Gastroesophageal sphincter (tissue), 3 donors: ENCODE measurements around the gene SSH2.

Experiments used
- POLR2AphosphoS5 ChIP-seq: sonication (generic); formaldehyde crosslinking; IDR thresholded peaks from one replicate; pipeline ENCODE4 v1.6.1; 2017; ENCODE audit warnings: antibody characterized with exemption
- TF ChIP-seq, protein P1 (sequence below), 4 experiments: fragments of 200-600 bp in 2 of 4; fragments of 450-650 bp in 2 of 4; sonication (generic) in 1 of 4; IDR thresholded peaks; one replicate each; pipeline ENCODE4 v1.5.1; 2017 to 2019; ENCODE audit warnings: antibody characterized with exemption in 4 of 4, mild to moderate bottlenecking in 2 of 4, moderate library complexity in 2 of 4

DNA sequence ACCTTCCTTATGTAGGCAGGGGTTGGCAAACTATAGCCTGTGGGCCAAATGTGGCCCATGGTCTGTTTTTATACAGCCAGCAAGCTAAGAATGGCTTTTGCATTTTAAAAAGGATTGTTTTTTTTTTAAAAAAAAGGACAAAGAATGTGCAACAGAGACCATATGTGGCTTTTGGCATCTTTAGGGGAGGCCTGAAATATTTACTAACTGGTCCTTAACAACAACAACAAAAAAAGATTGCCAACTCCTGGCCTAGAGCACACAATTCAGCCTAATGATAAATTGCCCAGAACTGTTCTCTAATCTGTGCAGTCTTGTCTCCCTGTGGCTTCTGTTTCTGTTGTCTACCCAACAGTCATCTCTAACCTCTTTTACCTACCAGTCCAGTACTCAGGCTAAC, 67.1 kb downstream of the SSH2 start:
- no peak for TF ChIP-seq POLR2AphosphoS5
- TF ChIP-seq, protein P1, sequence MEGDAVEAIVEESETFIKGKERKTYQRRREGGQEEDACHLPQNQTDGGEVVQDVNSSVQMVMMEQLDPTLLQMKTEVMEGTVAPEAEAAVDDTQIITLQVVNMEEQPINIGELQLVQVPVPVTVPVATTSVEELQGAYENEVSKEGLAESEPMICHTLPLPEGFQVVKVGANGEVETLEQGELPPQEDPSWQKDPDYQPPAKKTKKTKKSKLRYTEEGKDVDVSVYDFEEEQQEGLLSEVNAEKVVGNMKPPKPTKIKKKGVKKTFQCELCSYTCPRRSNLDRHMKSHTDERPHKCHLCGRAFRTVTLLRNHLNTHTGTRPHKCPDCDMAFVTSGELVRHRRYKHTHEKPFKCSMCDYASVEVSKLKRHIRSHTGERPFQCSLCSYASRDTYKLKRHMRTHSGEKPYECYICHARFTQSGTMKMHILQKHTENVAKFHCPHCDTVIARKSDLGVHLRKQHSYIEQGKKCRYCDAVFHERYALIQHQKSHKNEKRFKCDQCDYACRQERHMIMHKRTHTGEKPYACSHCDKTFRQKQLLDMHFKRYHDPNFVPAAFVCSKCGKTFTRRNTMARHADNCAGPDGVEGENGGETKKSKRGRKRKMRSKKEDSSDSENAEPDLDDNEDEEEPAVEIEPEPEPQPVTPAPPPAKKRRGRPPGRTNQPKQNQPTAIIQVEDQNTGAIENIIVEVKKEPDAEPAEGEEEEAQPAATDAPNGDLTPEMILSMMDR (IDR thresholded peaks at IDR 0.05) = no peak
